GM08714 (cell line): ENCODE measurements around the gene E2F1.

Experiments
- H3K4me3 ChIP-seq: fragments of 200-500 bp; sonication (Bioruptor generic); 2 replicates; pipeline ENCODE4 v1.5.1; 2014; ENCODE audit warnings: mild to moderate bottlenecking, low read length, inconsistent platforms
- ZNF274 ChIP-seq: IDR thresholded peaks from 2 replicates; pipeline ENCODE4 v1.6.1; 2012; ENCODE audit warnings: mild to moderate bottlenecking, low read depth, low read length

Gene E2F1, protein sequence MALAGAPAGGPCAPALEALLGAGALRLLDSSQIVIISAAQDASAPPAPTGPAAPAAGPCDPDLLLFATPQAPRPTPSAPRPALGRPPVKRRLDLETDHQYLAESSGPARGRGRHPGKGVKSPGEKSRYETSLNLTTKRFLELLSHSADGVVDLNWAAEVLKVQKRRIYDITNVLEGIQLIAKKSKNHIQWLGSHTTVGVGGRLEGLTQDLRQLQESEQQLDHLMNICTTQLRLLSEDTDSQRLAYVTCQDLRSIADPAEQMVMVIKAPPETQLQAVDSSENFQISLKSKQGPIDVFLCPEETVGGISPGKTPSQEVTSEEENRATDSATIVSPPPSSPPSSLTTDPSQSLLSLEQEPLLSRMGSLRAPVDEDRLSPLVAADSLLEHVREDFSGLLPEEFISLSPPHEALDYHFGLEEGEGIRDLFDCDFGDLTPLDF

DNA sequence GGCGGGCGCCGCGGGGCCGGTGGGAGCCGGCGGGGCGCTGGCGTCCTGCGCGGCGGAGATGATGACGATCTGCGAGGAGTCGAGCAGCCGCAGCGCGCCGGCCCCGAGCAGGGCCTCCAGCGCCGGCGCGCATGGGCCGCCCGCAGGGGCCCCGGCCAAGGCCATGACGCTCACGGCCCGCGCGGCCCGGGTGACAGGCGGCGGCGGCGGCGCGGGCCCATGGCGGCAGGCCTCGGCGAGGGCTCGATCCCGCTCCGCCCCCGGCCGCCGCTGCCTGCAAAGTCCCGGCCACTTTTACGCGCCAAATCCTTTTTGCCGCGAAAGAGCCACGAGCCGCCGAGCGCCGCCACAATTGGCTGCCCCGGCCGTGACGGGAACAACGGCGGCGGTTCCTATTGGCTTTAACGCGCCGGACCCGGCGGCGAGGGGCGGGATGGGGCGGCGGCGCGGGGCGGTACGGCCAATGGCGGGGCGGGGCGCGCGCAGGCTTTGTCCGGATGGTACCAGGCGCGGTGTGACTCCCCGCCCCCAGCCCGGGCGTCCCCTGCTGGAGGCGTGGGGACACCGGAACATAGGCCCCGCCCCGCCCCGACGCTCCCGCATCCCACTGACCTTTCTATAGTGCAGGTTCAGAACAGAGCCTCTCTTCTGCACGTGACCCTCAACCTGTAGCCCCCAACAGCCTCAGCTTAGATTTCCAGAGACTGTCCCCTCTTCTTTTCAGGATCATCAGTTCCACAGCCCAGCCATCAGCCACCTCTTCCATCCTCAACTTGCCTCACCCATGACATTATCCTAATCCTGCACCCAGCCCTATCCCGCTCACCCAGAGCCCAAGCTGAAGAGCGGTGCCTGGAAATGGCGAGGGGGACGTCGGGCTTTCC, at the start of gene E2F1:
Gene E2F1 (minus strand): TSS at position 286 of the 884 bp plus-strand sequence. CDS start 121 bp downstream, at position 165.
- peak within 1 kb of the TSS; percentile 87 for H3K4me3 ChIP-seq
- TF ChIP-seq ZNF274, result peak; percentile 48; the same call in 1 of the 2 replicates

DNA sequence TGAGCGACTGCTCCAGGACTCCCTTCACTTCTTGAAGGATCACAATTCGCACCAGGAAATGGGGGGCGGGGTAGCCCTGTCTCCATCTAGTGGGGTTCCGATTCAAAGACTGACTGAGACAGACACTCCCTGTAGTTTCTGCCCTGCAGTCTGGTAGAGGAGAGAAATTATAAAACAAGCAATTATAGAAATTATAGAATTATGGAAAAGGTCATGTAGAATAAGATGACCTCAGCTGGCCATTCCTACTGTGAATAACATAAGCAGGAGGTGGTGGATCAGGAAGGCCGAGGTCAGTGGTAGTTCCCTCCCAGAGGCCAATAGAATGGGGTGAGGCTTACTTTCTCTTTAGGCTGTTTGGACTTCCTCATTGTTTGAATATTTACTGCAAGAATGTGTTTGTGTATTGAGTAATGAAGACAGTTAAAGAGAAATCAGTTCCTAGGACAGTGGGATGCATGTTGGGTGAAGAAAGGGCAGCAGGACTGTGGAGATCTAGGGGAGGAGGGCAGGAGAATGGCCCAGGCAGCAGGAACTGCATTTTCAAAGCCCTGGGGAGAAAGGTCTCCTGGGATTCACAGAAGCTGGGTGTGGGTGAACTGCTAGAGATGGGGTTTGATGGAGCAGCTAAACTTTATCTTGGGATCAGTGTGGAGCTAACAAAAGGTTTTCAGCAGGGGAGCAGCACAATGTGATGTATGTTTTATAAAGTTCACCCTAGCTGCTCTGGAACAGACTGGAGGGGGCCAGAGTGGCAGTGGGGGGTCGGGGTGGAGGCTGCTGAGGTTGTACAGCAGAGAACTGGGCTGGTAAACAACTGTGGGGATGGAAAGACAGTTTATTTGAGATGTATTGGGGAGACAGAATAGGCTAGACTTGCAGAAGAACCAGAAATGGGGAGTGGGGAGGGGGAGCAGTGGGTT, 47.7 kb upstream of the E2F1 start:
- TF ChIP-seq ZNF274, result no peak
- H3K4me3 ChIP-seq, result peak overlapping the region; percentile 5; the same call in 1 of the 2 replicates

DNA sequence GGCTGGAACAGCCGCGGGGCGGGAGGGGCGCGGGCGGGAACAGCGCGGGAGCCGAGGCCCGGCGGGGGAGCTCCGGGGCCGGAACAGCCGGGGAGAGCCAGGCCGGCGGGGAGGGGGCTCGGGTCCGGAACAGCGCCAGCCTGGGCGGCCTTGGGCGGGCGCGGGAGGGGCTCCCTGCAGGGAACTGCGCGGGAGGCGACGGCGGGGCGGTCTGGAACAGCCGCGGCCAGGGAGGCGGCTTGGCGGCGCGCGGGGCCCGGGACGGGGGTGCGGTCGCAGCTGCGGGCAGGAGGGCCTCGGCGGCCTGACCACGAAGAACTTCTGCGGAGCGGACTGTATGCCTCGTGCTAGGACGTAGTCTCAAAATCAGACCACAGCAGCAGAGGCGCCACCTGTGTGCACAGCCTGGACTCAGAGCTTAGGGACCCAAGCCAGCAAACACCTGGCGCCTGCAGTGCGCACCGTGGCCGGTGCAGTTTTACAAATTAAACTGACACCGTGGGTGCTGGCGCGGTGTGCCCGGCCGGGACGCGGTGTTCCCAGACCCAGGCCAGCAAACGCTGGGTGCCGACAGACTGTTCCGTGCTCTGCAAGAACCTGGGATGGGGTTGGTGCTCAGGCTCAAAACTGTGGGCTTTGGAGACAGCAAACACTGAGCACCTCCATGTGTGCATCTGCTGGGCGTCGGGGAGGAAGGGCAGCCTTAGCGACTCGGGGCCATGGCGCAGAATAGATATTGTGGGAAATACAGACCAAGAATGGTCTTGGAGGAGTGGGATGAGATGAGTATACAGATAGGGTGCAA, 46.2 kb upstream of the E2F1 start:
- peak overlapping the region; percentile 61; the same call in 1 of the 2 replicates for H3K4me3 ChIP-seq
- no peak for TF ChIP-seq ZNF274

DNA sequence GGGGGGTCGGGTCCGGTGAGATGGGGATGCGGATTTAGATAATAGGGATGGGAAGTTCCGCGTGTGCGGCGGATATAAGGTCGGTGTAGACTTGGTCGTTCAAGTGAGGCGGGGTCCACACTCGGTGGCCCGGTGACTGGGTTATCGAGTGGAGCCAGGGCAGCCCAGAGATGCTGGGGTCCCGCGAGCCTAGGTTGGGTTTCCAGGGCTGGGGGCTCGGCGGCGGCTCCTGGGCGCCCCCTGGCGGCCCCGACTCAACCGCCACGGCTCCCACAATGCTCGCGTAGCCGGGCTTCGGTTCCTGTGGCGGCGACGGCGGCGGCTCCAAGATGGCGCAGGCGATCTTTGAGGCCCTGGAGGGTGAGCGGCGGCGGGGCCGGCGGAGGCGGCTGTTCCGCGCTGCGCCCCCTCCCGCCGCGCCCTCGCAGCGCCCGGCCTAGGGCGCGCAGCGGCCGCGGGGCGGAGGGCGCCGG, 45.5 kb upstream of the E2F1 start, which contains the start of gene ZNF341:
Gene ZNF341 (plus strand): TSS at position 304 of the 473 bp plus-strand sequence. CDS start 26 bp downstream, at position 330.
- TF ChIP-seq ZNF274, result no peak

DNA sequence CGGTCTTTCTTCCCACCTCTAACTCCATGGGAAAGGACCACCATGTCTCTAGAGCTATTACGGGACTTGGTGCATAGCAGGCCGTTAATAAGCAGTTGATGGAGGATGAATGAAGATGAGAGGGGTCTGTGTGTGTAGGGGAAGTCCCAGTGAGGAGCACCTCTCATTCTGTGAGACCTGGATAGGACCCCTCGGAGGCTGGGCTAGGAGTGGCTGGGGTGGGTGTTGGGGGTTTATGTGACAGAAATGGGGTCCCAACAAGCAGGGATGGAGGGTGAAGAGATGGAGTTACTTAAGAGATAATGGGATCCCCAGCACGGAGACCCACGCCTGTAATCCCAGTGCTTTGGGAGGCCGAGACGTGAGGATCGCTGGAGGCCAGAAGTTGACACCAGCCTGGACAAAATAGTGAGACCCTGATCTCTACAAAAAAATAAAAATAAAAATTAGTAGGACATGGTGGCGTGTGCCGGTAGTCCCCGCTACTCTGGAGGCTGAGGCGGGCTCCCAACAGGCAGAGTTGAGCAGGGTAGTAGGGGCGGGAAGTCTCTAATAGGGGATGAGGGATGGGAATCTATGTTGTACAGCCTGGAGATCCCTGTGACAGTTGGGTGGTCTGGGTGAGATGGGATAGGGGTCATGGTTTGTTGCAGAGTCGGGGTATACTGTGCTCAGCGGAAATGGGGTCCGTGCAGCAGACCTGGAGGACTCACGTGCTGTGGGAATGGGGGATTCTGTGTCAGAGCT, 44.9 kb upstream of the E2F1 start:
- H3K4me3 ChIP-seq, result peak overlapping the region; percentile 50; the same call in 1 of the 2 replicates
- TF ChIP-seq ZNF274, result no peak

More for the DNA sequence above, 45.5 kb upstream of the E2F1 start, which contains the start of gene ZNF341:
- peak within 1 kb of the TSS; percentile 61; the same call in 1 of the 2 replicates for H3K4me3 ChIP-seq

DNA sequence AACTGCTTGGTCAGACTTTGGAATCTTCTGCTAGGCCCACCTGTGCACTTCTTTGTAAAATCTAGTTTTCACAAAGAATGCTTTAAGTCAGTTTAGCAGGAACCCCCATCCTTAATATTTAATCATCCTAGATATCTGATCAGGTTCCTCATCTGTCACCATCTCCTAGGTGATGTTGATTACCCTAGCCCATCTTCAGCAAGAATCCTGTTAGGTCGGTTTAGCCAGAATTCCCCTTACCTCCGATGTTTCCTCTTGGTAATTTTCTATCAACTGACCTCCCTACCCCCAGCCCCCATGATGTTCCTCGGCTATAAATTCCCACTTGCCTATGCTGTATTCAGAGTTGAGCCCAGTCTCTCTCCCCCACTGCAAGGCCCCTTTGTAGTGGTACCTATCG, 42.9 kb upstream of the E2F1 start:
- TF ChIP-seq ZNF274, result no peak
- H3K4me3 ChIP-seq, result no peak overlapping the region

DNA sequence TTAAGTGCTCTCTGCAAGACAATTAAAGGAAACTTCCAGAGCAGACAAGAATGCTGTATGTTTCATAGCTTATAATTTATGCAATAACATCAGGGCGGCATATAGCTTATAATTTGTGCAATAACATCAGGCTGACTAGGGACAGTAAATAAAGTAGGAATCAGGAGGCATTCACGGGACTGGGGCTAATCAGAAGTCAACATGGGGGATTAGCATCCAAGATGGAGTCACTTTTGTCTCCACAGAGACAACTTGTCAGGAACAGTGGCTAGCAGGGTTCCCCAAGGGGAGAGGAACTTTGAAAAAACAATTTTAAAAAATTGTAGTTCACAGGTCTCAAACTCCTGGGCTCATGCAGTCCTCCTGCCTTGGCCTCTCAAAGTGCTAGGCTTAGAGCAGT, 42.3 kb upstream of the E2F1 start:
- H3K4me3 ChIP-seq, result no peak overlapping the region
- TF ChIP-seq ZNF274, result no peak

DNA sequence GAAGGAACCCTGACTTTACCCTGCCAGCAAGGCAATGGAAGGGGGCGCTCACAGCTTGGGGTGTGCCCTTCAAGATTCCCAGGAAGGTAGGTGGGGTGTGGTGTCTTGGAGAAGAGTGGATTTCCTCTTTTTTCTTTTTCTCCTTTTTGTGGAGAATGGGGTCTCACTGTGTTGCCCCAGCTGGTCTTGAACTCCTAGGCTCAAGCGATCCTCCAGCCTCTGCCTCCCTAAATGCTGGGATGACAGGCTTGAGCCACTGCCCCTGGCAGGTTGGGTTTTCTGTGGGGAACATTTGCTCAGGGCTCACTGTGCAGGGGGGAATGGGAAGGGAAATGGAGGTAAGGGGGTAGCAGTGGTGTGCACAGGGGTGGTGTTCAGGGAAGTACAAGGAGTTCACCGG, 41.6 kb upstream of the E2F1 start:
- no peak for TF ChIP-seq ZNF274
- H3K4me3 ChIP-seq, result no peak overlapping the region

DNA sequence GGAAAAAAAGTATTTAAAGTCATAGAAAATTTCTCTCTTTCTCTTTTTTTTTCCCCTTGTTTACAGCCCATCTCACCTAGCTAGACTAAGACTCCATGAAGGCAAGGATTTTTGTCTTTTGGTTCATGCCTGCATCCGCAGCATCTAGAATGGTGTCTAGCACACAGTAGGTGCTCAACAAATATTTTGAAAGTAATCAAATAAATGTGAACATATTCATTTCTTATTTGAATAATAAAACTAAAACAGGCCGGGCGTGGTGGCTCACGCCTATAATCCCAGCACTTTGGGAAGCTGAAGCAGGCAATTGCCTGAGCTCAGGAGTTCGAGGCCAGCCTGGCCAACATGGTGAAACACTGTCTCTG, 40.9 kb upstream of the E2F1 start:
- no peak overlapping the region for H3K4me3 ChIP-seq
- no peak for TF ChIP-seq ZNF274

DNA sequence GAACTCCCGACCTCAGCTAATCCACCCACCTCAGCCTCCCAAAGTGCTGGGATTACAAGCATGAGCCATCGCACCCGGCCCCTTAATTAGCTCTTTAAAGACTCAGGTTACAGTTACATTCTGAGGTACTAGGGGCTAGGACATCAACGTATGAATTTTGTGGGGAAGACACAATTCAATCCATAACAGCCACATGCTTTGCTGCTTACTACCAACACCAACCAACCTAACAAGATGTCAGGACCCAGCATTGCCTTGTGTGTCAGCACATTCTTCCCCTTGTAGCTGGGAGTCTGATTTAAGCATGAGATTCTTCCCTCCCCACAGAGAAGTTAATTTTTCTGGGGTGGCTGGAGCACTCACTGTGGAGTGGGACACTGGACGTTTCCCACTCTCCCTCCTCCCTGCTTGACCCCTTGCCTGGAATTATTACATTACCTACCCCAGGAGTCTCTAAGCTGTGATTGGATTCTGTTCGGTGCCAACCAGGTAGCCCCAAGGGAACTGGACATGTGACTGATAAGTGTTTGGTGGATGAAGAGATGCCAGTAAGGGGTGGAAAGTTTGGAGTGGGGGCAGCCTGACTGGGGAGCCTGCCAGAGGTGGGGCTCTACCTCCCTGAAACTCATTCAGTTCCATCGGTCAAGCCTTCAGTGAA, 39.6 kb upstream of the E2F1 start:
- H3K4me3 ChIP-seq, result no peak overlapping the region
- TF ChIP-seq ZNF274, result no peak

DNA sequence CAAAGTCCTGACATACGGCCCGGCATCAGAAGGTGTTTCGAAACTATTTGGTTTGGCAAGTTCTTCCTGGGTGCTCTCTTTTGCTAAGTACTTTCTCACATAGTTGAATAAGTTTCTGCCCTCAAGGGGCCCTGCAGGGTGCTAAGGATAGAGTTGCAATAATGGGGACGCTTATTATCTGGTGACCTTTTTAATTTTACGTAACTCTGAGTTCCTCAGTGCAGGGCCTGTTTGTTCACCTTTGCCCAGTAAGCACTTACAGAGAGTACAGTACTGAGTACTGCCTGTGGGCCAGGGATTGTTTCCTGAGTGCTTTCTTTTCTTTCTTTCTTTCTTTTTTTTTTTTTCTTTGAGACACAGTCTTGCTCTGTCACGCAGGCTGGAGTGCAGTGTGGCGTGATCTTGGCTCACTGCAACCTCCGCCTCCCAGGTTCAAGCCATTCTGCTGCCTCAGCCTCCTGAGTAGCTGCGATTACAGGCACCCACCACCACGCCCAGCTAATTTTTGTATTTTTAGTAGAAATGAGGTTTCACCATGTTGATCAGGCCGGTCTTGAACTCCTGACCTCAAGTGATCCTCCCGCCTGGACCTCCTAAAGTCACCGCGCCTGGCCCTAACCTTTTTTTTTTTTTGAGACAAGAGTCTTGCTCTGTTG, 38.4 kb upstream of the E2F1 start:
- no peak for TF ChIP-seq ZNF274
- H3K4me3 ChIP-seq, result no peak overlapping the region
